HG02852 (cell line): ENCODE measurements around the gene SNX7.
A peak's percentile ranks its signal among the peaks of the same experiment; 100 is the strongest.

Source experiments
- ATAC-seq: cut with Tn5 transposase; IDR thresholded peaks from one replicate; pipeline ENCODE4 v1.9.1; 2021; ENCODE audit warnings: mild to moderate bottlenecking, moderate library complexity; ENCODE audit not compliant: unreplicated experiment

Gene SNX7, protein sequence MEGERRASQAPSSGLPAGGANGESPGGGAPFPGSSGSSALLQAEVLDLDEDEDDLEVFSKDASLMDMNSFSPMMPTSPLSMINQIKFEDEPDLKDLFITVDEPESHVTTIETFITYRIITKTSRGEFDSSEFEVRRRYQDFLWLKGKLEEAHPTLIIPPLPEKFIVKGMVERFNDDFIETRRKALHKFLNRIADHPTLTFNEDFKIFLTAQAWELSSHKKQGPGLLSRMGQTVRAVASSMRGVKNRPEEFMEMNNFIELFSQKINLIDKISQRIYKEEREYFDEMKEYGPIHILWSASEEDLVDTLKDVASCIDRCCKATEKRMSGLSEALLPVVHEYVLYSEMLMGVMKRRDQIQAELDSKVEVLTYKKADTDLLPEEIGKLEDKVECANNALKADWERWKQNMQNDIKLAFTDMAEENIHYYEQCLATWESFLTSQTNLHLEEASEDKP

DNA sequence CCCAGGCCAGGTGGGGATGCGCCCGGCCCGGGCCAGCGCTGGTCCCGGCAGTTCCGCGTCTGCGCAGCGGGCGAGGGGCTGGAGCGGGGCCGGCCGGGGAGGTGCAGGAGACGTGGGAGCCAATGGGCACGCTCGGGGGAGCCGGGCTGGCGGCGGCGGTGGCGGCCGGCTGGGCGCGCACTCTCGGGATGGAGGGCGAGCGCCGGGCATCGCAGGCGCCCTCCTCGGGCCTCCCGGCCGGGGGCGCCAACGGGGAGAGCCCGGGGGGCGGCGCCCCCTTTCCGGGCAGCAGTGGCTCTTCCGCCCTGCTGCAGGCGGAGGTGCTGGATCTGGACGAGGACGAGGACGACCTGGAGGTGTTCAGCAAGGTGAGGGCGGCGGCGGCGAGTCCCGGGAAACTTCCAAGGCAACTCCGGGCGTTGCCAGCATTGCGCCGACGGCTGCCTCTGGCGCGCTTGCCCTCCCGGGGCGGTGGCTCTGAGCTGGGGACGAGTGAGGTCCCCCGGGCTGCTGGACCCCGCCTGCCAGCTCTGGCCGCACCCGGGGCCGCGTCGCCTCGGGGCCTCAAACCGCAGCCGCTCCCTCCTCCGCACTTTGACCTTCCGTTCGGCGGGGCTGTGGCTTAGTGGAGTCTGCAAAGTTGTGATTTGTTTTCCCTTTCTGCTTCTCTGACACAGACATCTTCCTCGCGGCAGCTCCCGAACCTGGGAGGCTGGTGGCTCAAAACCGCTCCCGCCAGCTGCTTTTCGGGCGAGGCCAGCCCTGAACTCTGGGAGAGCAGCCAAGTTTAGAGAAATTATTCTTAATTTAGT is at the start of gene SNX7:
TSS of gene SNX7 (plus strand) at position 178 of the 812 bp plus-strand sequence. CDS start at position 189, 11 bp downstream.
- ATAC-seq, result peak; percentile 58

DNA sequence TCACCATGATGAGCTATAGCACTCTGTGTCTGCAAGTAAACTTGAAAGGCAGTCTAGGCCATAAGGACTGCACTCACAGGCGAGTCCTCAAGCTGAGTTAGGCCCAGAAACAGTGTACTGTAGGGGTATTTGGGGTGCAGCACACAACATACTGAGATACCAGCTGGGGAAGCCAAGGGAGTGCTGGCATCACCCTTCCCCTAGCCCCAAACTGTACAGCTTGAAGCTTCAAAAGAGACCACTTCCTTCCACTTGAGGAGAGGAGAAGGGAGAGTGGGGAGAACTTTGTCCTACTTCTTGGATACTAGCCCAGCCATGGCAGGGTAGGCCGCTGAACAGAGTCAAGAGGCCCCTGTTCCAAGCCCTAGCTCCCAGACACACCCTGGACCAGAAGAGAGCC is 24.2 kb upstream of the SNX7 start:
- no peak for ATAC-seq

DNA sequence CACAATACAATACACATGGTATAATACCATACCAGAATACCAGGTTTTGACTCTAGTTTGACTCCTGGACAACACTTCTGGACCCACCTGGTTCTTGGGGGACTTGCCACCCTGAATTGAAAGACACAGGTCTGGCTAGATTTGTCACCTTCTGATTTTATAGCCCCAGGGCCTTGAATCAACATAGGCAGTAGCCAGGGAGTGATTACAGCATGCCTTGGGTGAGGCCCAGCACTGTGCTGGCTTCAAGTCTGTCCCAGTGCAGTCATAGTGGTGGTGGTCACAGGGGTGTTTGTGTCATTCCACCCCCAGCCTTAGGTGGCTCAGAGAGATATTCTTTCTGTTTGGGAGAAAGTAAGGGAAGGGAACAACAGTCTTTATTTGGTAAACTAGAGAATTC is 23.3 kb upstream of the SNX7 start:
- no peak for ATAC-seq

DNA sequence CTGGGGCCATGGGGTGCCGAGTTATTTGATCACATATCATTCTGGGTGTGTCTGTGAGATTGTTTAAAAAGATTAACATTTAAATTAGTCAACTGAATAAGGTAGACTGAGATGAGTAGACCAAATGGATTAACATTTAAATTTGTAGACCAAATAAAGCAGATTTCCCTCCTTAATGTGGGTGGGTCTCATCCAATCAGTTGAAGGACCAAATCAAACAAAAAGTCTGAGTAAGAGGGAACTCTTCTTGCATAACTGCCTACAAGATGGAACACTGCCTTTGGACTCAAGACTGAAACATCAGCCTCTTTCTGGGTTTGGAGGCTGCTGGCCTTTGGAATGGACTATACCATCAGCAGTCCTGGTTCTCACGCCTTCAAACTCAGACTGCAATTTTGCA is 17.0 kb upstream of the SNX7 start:
- no peak for ATAC-seq

DNA sequence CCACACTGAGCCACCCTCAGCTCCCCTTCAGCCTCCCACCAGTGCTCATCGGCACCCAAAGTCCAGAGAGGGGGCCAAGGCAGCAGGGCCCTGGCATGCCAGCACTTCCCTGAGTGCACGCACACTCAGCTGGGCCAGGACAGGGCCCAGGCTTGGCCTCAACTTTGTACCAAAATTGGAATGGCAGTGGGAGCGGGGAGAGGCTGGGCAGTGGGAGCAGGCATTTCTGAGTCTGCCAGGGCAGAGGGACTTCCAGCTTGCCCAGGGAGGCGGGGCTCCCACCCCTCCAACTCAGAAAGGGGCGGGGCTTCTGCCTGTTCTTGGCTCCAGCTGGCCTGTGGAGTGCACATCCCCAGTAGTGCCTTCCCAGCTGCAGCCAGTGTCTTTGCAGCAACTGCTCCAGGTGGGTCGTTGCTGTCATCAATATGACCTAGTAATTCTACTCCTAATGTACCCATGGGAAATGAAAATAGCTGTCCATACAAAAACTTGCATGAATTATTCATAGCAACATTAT is 10.3 kb upstream of the SNX7 start:
- ATAC-seq, result no peak

DNA sequence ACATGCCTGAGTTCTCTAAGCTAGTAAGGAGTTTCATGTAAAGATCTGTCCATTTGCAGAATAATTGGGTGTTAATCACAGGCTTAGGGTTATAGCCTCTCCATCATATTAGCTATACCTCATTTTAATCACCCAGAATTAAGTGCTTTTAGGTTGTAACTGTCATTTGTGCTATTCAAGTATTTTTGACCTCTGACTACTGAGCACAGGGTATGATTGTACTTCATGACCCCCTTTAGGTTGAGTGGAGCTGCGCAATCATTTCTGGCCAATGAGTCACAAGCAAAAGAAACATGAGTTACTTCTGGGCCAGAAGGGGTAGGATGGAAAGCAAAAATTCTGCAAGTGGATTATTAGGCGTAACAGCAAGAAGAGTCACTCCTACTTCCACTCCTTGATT is 8.4 kb upstream of the SNX7 start:
- ATAC-seq, result no peak

DNA sequence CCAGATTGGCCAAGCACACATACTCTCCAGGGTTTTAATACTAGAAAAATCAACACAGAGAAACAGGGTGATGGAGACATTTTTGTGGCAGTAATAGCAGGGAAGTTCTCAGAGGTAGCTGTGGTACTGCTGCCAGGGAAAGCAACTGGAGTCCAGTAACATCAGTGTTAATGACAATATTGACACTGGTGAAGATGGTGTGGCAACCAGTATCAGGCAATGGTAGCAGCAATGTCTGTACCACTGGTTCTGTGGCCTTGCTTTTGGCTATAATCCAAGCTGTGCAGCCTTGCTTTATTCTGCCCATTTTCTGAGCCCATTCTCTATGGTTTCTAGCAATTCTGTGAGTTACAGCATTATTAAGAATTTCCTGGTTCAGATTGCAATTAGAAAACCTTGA is 1.6 kb upstream of the SNX7 start:
- ATAC-seq, result no peak

DNA sequence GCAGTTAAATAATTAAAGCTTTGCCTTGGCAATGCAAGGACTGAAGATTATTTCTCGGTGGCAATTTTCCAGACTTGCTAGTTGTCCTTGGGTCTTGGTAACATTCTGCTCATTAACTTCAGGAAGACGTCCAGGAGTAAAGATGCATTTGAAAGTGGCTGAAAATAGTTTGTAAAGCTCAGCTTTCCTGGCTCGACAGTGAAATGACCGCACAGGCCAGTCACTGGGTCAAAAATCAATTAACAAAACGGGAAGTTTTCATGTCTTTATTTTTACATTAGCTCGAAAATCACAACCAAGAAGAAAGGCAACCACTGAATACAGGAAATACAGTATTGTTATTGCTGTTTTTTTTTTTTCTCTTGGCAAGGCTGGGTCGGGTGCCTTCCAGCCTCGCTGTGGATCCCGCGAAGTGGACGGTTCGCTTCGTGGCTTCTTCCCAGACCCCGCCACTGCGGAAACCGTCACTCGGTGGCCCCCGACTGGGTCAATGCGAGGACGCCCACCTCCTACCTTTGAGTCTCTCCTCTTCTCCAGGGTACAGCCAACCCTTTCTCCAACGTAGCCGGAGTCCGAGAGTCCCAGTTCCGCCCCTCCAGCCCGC is 479 bp upstream of the SNX7 start:
- ATAC-seq, result no peak

DNA sequence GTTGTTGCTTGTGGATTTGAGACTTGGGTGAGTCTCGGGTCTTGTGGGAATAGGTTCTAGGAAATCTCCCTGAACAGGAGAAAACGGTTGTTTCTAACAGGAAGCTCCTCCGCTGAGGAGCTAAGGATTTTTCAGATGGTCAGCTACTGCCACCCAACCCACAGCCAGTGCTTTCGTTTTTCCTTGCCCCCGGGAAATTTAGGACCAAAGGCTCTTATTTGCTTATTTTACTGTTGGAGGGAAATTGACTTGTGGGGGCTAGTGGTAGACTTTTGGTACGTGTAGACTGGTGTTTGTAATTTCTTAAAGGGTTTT is 792 bp downstream of the SNX7 start:
- no peak for ATAC-seq

DNA sequence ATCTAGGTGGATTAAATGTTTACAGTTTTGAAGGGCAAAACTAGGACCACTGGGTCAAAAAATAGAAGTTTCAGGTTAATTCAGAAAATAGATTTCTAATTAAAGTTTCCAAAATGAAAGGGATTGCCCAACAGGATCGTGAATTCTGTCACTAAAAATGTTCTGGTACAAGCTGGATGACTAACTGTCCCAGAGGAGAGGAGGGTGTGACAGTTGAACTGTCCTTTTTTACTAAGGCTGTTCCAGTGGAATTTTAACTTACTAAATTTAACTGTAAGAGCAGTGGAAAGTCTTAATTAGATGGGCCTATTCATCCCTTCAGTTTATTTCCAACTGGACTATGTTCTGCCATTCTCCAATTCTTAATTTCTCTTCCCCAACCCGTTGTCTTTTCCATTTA is 7.2 kb downstream of the SNX7 start:
- no peak for ATAC-seq

DNA sequence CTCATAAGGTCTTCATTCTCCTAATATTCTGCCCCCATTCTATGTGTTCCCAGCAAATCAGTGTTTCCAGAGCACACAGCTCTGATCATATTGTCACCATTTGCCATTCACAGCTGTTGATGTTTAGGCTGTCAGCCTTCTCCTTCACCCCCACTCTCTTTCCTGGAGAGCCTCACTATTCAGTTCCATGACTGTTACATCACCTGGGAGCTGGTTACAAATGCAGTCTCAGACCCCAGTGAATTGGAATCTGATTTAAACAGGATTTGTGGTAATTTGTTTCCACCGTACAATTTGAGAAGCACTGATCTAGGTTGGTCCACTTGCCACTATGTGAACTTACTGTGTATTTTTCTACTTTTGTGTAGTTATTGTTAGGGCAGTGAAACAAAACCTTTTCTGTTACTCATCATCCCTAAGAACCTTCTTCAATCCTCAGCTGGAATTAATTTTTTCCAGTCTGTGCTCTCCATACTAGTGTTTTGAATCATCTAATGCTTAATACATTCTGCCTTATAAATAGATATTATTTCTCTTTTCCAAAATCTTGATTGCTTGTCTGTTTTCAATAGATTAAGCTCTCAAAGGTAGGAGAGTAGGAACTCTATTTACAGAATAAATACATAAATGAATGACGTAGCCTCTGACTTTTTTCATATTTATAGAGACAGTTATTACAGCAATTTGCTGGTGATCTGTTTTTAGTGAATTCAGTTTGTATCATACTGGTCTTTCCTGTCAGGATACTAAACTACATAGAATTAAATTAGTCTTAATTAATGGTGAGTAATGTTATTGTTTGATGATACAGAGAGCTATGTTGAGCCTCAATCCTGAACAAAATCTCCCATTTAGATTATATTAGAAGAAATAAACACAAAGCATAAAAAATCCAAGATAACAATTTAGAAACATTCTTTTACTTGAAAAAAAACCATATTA is 8.1 kb downstream of the SNX7 start:
- no peak for ATAC-seq

DNA sequence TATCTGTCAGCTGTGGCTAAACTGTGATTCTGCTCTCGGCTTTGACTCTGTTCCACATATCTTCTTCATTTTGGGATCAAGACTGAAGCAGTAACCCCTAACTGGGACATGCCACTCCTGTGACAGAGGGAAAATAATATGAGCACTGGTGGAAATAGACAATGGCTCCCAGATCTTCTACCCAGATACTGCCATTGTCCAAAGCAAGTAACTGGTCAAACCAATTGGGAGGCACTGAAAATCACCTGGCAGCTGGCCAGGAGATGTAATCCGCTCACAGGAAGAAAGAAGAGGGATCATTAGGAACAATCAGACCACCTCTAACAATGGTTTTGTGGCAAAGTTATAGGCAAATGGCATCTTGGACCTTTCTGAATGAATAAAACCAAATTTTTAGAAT is 10.7 kb downstream of the SNX7 start:
- ATAC-seq, result no peak

DNA sequence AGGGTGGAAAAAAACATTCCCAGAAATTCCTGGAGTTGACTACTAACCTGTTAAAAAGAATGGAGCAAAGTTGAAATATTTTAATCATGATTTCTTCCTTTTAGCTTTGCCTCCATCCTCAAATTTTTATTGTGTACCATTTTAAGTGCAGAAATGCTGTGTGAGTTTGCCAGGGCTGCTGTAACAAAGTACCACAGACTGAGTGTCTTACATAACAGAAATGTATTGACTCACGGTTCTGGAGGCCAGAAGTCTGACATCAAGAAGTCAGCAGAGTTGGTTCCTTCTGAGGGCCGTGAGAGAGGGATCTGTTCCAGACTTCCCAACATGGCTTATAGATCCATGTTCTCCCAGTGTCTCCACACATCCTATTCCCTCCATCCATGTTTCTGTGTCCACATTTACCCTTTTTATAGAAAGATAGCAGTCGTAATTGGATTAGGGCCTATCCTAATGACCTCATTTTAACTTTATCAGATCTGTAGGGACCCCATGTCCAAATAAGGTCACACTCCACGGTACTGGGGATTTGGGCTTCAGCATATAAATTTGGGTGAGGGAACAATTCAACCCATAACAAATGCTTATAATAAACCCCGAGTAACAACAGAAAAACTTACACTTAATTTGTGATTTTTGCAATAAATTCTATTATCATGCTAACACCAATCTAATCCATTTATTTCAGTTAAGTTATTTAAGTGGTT is 12.7 kb downstream of the SNX7 start:
- ATAC-seq, result no peak

DNA sequence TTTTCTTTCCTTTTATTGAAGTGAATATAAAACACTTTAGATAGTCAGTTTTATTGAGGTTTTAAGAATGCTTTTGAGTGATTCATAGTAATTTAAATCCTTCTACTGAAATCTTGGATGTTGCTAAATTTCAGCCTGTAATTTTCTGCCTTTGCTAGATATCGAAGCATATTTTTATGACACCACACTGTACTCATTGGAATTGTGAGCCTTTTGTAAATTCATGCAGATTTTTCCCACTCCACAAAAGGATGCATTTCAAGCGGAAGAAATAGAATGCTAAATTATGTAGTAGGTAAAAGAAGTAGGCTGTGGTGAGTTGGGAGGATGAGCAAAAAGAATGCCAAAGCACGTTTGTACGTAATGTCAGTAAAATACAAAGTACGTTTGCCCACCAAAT is 13.8 kb downstream of the SNX7 start:
- ATAC-seq, result no peak

DNA sequence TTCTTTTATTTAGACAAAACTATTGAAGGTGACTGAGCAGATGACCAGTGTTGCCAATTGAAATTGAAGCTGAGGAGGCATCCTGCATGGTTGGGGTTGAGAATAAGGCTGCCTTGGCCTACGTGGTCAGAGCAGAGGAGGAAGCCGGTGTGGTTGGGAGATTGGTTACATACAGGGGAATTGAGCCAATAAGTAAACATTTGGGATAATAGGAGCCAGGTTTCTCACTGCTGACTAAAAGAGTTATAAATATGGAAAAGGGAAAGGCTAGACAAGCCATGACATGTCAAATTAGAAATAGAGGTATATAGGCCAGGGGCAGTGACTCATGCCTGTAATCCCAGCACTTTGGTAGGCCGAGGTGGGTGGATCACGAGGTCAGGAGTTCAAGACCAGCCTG is 15.8 kb downstream of the SNX7 start:
- ATAC-seq, result no peak

DNA sequence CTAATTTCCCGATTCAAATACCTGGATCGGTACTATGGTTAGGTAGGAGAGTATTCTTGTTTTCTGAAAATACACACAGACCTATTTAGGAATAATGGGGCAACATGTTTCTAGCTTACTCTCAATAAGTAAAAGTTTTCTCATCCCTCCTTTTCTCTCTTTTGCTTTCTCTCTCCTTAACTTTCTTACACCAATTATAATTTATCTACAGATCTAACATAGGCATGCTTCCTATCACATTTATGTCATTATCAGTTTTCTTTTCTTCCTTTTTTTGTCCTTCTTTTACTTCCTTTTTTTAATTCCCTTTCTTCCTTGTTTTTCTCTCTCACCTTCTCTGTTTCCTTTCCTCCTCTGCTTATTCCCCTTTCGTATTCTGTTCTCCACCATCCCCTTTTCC is 20.3 kb downstream of the SNX7 start:
- no peak for ATAC-seq

DNA sequence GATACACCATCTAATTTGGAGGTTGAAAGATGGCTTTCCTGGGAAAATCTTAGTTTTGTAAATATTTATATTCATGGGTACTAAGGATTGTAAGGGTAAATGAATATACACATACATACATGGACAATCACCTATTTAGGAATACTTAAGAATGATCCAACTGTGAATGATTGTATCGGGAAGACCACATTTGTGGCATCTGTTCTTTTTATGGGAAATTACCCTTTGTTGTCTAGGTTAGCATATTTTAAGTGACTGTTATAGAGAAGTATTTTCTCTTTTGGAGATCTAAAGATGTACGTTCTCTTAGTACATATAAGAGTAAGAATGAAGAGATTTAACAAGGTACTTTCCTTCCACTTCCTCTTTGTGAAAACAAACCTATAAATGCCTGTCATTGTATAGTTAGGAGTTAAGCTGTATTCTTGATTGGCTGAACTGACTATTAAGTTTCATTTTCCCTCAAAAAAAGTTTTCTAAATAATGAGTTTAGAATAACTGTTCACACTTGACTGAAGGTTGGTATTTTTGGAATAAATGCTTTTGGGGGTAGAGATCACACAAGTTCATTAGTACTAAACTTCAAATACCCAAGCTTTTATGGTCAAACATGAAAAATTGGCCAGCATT is 26.7 kb downstream of the SNX7 start:
- peak; percentile 72 for ATAC-seq

DNA sequence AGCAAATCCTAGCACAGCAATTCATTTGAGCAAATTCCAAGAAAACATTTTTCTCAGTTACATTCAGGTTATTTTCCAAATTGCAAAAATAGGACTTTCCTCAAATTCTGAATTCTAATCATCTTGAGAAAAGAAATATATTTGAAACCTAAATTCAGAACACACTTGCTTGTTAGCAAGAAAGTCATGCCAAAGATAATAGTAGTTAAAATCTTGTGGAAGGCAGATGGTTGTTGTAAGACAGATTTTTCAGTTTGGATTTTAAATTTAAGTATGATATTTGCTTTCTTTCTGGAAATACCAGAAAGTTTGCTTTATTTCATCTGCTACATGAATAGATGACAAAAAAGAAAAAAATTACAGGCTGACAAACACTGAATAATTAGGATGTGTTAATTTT is 29.1 kb downstream of the SNX7 start:
- no peak for ATAC-seq

DNA sequence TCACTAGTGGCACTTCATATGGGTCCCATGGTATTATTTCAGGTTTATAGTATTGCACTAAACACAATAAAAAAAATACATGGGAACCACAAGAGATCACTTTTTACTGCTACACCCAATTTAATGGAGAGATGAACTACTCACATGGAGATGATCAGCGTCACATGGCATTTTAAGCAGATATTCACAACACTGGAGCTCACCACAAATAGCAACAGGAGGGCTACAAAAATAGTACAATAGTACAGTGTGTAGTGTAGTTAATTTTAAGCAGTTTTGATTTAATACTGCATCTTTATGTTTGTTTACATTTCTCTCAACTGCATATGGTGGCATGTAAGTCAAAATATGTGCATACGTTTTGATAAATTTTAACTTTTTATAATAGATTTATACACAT is 31.0 kb downstream of the SNX7 start:
- ATAC-seq, result no peak

DNA sequence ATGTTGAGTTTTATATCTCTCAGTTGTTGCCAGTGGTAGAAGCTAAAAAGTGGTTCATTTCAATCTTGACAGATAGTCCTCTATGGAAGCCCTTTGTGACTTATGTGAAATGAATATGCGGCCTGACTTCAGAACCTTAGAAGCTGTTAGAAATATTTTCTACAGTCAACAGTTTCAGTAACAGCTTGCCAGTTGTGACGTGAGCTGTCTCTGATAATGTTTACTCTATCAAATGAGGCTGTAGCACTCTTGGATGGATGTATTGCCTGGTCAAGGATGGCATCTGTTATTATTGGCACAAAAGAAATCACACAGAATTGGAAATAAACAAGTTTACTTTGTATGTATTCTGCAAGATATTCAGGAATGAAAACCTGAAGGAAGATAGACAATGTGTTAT is 31.9 kb downstream of the SNX7 start:
- ATAC-seq, result no peak
